Stimulated activated CD4-positive, alpha-beta T cell treated with anti-CD3 and anti-CD28 coated beads, Interleukin-15, amount 100 ng/mL, for 48 hours (primary cell): ENCODE measurements around the gene CREB3L1.

Experiments
- DNase-seq, 2 donors: peaks; one replicate each; pipeline ENCODE4 v3.0.0-alpha.2; 2020; ENCODE audit warnings: low read depth in 2 of 2

Gene CREB3L1

DNA sequence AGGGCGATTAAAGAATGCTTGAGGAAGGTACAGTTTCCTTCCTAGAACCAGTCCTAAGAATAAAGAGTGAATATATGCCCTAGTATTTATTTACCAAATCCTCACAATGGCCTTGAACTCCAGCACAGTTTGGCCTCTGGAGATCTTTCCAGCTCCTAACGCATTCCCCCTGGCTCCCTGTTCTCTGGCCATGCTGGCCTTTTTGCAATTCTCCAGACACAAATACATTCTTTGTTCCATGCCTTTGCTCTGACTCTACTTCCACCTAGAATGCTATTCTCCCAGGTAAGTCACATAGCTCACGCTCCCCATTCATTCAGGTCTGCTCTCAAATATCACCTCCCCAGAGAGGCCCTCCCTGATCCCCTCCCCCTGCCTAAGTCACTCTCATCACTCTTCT is 66.1 kb downstream of the CREB3L1 start:
- no peak for DNase-seq

DNA sequence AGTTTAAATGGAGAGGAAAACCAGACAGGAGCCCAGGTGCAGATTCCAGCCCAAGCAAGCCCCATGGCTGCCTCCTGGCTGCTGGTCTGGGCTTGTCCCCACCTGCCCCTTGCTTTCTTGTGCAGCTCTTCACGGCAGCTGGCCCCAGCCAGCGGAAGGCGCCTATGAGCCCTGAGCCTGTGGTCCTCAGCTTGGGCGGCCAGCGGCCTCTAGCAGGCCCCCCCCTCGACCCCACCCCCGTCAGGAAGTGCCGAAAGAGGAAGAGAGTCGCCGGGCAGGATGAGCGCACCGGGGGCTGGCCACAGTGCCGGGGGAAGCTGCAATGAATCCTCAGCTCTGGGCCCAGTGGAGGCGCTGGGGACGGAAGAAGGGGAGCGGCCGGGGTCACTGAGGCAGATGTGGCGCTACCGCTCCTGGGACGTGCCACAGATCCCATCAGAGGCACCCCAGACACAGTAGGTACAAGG is 67.7 kb downstream of the CREB3L1 start:
- no peak for DNase-seq

DNA sequence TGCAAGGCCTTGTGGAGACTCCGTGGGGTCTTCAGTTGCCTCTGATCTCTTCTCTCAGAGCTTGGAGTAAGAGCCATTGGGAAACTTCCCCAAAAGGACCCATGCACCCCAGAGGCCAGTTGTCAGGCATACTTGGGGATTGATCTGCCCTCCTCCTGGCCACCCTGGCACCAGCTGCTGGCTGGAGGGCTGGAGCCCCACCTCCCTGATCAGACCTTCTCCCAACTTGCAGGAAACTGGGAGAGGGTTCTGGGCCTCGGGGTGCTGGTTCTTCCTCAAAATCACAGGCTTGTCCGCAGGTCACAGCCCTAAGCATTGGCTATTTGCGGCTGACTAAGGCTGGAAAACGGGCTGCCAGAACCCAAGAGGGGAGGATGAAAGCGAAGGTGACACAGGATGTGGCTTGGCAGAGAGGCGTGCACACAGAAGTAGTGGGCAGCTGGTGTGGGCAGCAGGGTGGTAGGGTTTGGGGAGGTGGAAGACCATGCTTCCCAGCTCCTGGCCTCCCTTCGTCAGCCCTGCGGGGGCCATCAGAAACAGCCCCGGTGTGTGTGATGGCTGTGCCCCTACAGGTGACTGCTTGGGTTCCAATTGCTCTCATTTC is 68.5 kb downstream of the CREB3L1 start:
- DNase-seq = no peak

DNA sequence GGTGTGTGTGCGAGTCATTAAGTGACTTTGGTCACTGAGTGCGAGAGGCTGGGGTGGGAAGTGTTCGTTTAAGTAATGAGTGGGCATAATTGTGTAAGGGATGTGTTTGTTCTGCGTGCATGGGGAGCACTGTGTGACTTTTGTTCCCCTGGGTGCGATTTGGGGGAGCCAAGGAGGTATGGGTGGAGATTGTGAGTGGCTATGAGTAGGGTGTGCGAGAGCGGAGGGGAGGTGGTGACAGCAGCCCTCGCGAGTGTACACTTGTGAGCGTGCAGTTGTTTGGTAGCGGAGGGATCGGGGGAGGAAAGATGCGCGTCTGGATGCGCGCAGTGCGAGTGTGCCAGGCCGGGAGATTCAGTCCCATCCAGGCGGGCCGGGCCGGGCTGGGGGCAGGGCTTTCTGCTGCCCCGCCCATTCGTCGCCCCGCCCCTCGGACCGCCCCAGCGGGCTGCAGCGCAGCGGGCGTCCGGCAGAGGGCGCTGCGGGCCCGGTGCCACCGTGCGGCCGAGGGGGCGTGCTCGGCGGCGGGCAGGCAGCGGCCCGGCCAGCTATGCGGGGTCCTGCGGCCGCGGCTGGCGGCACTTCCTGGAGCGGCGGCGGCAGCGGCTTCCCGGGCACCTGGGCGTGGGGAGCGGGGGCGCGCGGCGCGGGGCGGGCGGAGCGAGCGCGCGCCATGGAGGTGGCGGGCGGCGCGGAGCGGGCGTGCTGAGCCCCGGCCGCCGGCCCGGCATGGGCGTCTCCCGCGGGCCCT is 69.6 kb downstream of the CREB3L1 start, which contains the start of gene DGKZ:
Gene DGKZ (plus strand): TSS at position 578 of the 751 bp plus-strand sequence. CDS start 197 bp downstream, outside the sequence.
- peak; percentile 72 to 79 for DNase-seq

DNA sequence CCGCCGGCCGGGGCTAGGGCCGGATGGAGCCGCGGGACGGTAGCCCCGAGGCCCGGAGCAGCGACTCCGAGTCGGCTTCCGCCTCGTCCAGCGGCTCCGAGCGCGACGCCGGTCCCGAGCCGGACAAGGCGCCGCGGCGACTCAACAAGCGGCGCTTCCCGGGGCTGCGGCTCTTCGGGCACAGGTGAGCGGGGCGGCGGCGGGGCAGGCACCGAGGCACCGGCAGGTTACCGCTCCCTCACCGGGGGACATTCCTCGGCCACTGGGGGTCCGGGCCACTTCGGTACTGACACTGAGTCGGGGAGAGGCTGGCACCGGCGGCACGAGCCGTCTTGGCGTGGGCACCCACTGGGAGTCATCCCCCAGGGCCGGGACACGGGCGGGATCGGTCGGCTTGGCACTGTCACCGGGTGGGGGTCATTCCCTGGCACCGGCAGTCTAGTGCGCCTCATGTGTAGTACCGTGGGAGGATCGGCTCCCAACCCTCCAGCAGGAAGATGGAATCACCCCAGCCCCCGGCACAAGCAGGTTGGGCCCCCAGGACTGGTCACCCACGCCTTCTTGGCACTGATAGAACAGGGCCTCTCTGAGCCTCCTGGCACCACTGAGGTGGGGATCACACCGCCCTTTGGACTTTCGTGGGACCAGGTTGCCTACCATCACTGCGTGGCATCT is 70.3 kb downstream of the CREB3L1 start:
- no peak for DNase-seq

DNA sequence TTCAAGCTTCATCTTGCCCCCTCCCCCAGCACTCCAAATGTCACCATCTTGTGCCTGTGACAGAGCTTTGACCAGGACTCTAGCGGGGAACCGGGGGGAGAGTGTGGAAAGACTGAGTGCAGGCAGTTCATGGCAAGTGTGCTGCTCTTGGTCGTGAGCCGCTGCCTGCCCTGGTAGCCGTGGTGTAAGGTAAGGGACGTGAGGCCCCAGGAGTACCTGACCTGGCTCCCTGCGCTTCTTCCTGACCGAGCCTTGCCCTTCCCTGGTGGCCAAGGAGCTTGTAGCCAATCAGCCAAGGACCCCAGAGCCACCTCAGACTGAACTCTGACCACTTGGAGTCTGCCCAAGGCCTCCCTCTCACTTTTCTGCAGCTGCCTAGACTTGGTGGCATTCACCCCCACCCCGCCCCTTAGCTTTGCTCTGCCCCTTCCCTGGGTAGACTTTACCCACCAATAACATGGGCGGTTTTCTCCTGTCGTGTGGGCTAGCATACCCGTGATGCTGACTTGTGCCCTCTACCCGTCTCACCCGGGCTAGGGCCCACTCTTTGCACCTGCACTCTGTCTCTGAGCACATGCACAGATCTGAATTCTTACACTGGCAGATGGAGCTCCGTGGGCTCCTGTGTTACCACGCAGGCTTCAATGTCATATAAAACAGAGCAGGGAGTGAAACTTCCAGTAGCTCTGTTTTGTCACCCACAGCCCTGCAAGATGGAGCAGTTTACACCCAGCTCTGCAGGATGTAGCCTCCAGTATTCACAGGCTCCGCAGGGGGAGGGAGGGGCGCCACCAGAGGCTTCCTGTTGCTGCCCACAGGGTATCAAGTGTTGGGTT is 71.3 kb downstream of the CREB3L1 start:
- DNase-seq = no peak

DNA sequence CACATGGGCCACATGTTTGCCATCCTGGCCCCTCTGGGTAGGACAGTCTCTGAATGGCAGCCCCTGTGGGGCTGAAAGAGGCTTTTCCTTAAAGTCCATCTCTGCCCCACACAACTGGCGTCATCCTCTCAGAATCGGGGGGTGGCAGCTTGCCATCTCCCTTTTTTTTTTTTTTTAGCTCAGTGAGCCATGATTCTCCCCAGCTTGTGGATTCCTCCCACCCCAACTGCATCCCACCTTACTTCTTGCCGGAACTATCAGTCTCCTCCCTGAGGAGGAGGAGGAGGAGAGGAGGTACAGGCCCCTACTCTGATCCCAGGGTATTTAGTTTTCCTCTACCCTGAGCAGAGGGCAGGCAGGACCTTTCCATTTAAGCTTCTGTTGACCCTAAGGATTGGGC is 73.2 kb downstream of the CREB3L1 start:
- DNase-seq = no peak

DNA sequence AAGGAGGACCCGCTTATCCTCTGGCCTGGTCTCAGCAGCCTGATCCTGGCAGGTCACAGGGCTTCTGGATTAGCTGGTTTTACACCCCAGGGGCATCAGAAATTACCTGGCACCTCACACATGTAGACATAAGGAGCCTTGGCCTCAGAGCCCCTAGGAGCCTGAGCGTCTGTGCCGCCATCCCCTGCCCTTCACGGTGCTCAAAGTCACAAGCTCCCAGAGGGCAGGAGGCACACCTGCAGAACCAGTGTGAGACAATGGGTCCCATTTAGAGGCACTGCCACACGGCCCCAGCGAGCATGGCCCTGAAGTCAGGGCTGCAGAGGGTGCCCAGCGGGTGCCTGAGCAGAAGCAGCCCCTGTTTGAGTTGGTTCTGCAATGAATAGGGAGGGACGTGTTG is 73.7 kb downstream of the CREB3L1 start:
- DNase-seq = no peak

DNA sequence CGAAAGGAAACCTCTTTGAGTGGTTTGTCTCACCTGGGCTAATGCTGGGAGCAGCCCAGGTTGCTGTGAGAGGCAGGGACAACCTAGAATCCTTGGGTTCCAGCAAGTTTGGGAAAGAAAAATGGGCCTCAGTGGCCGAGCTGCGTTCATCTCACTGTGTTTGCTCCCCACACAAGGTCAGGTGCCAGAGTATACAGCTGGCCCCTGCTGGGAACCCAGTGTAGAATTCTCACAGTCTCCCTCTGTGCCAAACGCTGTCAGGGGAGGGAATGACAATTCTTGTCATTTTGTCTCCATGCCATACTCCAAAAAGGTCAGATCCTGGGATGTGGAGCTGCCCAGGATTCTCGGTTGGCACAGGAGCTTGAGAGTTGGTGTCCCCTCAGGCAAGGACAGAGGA is 74.1 kb downstream of the CREB3L1 start:
- no peak for DNase-seq

DNA sequence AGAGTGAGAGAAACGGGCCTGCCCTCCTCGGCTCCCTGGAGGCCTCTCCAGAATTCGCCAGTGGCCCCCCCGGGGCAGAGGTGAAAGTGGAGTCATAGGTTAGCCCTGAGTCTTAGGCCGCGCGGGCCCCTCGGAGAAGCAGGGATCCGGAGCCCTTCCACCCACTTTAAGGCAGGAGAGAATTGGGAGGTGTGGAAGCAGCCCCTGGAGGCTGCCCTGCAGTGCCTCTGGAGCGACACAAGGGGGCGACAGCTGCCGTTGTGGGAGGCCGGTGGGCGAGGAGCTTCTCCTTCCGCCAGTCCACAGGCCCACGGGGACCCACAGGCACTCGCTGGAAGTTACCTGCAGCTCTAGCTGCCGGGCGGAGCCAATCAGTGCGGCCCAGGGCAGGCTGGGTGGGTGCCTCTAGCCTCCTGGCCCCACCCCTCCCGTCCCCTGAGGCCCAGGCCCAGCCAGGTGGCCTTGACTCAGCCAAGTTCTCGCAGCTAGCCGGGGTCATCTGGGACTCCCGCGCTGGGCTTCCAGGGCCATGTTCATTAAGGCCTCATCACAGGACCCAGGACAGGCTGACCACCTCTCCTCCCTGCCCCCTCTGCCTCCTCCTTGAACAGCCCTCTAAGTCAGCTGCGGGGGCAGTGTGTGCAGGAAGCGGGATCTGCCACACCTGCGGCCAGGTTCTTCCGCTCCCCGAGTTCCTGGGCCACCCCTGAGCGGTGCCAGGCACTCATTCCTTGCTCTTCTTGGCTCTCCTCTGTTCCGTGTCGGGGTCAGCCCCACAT is 74.8 kb downstream of the CREB3L1 start:
- DNase-seq = peak; percentile 65 to 68

DNA sequence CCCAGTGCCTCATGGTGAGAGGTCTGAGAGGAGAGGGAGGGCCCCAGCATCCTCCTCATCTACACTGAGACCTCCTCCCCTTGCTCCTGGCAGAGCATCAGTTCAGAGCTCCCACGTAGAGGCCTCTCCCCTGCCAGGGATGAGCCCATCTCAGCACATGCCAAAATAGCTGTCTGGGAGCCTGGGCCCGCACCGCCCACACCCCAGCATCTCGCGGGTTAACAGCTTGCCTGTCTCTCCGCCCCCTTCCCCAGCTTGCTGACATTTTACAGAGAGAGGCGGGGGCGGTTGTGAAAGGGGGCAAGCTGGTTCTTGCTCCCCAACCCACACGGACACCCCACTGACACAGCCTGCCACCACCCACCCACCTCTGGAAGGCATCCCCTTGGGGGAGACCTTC is 76.2 kb downstream of the CREB3L1 start:
- DNase-seq = peak in 1 of 2 donors; percentile 70

DNA sequence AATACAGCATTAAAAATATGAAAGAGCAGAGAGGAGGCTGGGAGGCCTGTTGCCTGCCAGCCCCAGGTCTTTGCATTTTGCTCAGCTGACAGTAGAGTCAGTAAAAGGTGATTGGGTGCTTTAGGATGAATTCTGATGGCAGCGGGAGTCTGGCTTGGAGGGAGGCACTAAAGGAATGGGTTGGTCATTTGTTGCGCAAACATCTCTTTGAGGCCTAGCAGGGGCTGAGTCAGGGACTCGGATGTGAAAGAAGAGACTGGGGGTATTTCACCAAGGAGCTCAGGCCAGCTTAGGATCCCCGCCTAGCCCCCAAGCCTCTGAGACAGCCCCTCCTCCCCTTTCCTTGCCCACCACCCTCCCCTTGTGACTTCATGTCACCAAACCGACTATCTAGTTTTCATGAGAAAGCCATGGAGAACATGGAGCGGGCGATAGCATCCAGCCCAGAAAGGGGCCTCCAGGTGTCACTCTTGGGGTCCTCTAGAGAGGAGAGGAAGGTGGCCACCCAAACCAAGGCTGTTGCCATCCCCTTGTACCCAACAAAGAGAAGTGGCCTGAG is 79.5 kb downstream of the CREB3L1 start:
- no peak for DNase-seq

DNA sequence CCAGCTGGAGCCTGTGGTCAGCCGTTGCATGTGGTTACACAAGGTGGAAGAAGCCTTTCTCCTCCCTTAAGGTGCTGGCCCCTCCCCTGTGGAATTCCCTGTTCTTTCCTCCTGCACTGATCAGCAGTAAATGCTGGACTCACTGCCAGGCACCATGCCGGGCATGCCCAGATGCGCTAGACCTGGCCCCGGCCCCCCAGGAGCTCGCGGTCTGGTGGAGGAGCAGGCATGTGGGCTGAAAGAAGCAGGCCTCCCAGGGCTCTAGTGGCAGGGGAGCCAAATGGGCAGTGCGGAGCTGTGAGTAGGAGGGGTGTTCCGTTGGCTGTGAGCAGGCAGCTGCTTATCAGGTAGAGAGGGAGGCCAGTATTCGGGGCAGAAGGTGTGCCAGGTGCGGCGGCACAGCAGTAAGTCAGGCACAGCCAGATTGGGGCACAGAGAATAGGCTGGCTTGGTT is 80.0 kb downstream of the CREB3L1 start:
- DNase-seq = no peak

DNA sequence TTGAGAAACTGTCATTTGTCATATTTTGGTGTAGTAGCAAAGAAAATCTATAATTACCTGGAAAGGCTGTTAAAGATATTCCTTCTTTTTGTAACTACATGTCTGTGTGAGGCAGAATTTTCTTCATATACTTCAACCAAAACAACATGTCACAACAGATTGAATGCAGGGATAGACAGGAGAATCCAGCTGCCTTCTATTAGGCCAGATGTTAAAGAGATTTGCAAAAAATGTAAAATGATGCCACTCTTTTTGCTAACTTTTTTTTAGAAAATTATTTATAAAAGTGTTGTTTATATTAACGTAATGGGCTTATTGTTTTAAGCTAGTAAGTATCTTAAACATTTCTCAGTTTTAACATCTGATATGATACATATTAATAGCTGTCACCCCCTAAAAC is 82.5 kb downstream of the CREB3L1 start:
- DNase-seq = no peak

DNA sequence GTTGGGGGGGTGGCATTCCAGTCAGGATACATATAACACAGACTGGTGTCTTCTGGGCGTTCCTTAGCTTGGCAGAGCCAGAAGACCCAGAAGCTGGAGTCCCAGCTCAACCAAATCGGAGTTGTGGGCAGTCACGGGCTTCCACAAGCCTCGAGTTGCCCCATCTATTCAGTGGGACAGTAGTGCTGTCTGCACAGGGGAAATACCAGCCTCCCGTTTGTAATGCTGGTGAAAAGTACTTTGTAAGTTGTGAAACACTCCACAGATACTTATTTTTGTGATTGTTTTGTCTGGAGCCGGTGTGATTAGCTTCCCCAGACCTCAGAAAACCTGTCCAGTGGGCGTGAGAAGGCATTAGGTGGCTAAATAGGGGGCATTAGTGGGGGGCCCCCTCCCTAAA is 83.4 kb downstream of the CREB3L1 start:
- no peak for DNase-seq

DNA sequence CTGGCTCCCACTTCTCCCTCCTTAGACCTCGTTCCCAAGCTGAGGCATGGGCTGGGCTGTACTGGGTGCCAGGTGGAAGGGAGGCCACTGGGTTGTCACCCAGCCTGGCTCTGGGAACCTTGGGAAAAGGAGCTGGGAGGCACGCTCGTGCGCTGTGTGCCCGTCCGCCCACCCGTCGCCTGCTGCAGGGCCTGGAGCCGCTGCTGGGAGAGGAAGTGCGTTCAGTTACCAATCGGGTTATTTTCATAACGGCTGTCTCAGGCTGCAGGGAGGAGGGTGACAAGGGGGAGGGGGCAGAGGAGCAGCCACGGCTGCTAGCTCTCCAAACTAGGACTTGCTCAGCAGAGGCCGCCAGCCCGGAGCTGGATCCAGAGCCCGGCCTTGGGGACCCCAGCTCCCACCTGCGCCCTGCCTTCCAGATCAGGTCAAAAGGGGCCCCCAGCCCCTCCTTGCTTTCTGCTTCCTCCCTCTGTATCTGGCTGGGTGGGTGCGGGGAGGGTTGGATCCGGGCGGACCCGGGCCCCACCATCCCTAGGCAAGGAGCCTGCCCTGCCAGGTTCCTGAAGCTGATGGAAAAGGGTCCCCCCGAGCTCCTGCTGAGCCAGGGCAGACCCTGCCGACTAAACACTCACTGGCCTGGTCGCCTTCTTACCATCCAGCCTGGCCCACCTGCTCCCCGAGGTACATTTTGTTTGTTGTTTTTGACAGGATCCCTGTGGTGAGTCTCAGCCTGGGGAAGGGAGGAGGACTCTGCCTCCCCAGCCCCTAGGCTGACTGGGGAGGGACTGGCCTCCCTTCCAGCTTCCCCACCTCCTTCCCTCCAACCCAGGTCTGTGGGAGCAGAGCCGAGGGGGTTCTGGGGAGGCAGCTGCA is 84.1 kb downstream of the CREB3L1 start:
- peak; percentile 44 to 64 for DNase-seq

DNA sequence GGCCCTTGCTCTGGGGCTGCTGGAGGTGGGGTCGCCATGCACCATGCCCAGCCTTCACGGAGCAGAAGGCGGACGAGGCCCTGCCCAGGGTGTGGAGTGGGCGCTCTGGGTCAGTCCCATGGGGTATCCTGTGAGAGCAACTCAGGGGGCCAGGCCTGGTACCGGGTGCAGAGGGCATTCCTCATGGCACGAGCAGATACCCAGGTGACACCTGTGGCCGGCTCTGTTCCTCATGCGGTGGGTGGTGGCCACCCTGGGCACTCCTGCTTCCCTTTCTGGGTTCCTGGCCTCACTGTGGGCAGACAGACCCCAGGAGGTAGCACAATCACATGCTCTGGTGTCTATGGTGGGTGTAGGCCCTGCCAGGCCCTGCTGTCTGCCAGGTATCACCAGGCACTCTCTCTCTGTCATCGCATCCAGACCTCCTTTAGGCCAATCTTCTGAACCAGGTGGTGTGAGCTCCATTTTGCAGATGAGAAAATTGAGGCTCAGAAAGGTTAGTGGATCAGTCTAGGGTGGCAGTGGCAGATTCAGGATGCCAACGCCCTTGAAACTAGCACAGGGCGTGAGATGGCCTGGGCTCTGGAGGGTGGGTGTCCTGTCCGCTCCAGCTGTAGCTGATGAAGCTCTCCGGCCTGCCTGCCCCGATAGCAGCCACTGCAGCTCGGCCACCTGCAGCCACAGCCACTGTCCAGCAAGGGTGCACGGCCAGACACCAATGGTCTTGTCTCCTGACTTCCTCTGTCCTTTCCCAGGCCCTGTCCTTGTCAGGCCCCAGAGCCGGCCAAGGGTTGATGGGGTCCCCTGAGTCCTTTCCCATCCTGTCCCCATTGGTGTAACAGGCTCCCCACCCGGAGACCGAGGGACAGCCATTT is 84.9 kb downstream of the CREB3L1 start:
- no peak for DNase-seq

DNA sequence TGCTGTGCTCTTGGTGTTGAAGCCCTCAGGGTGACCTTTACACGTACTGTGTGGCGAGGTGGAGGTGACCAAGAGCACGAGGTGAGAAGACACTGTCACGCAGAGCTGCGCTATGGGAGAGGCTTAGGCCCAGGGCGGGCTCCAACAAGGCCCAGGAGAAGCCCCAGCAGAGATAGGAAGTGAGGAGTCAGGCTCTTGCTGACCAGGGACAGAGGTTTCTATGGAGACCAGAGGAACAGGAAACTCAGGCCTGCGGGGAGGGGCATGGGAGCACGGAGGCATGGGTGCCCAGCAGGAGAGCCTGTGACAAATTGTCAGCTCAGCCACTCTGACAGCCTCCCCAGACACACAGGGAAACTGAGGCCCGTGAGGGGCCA is 85.6 kb downstream of the CREB3L1 start:
- no peak for DNase-seq
